Upper lobe of left lung (tissue), 6 donors: ENCODE measurements around the gene SPINK5. TPM values are rescaled to one million over a fixed set of nuclear protein-coding genes. Genes with fewer than 3 reads are reported as not detected.
A peak's percentile ranks its signal among the peaks of the same experiment; 100 is the strongest.

Experiments used
- ATAC-seq, 2 donors: fragments of 200-7000 bp; cut with Tn5 transposase; one replicate each; pipeline ENCODE4 v1.9.1; 2022; ENCODE audit warnings: mild to moderate bottlenecking in 2 of 2, moderate library complexity in 2 of 2; ENCODE audit not compliant: low FRiP score in 2 of 2
- DNase-seq, 2 donors: peaks; one replicate each; pipeline ENCODE4 v3.0.0-alpha.2; 2019 to 2020
- H3K27ac ChIP-seq, 4 donors: fragments of 200-600 bp; sonication (generic); one replicate each; pipeline ENCODE4 v1.5.1; 2016 to 2019
- H3K27me3 ChIP-seq, 4 donors: fragments of 200-600 bp; sonication (generic); one replicate each; pipeline ENCODE4 v1.5.1; 2017 to 2019
- H3K36me3 ChIP-seq, 4 donors: fragments of 200-600 bp; sonication (generic); one replicate each; pipeline ENCODE4 v1.5.1; 2016 to 2019
- H3K4me1 ChIP-seq, 4 donors: fragments of 200-600 bp; sonication (generic); one replicate each; pipeline ENCODE4 v1.5.1; 2018 to 2019
- H3K4me3 ChIP-seq, 4 donors: fragments of 200-600 bp; sonication (generic); one replicate each; pipeline ENCODE4 v1.5.1; 2017 to 2019; ENCODE audit warnings: mild to moderate bottlenecking in 2 of 4, moderate library complexity in 1 of 4
- H3K9me3 ChIP-seq, 4 donors: fragments of 200-600 bp; sonication (generic); one replicate each; pipeline ENCODE4 v1.5.1; 2018 to 2019
- CTCF ChIP-seq, 6 experiments: fragments of 450-650 bp in 4 of 6; fragments of 200-600 bp in 2 of 6; sonication (generic) in 2 of 6; IDR thresholded peaks; one replicate each; pipeline ENCODE4 v1.5.1; 2016 to 2019; ENCODE audit warnings: antibody characterized with exemption in 6 of 6
- EP300 ChIP-seq, 4 donors: sonication (generic); formaldehyde crosslinking; IDR thresholded peaks; one replicate each; pipeline ENCODE4 v1.5.1; 2017; ENCODE audit warnings: antibody characterized with exemption in 4 of 4, control low read depth in 2 of 4
- POLR2A ChIP-seq, 4 donors: fragments of 450-650 bp; IDR thresholded peaks; one replicate each; pipeline ENCODE4 v1.5.1; 2016 to 2017; ENCODE audit warnings: antibody characterized with exemption in 4 of 4, mild to moderate bottlenecking in 2 of 4
- POLR2AphosphoS5 ChIP-seq, 2 donors: sonication (generic); formaldehyde crosslinking; IDR thresholded peaks; one replicate each; pipeline ENCODE4 v1.5.1; 2017; ENCODE audit warnings: antibody characterized with exemption in 2 of 2
- WGBS, 2 donors: methylation state at CpG; one replicate each; pipeline ENCODE4 v1.1.5; 2017 to 2018; 5-methylcytosine and 5-hydroxymethylcytosine counted together
- total RNA-seq, 6 donors: library from RNA; depleted of rRNA in 4 of 6; stranded (reverse); fragments of >200 nt in 4 of 6; gene quantifications; one replicate each; pipeline versions ENCODE4 v1.1.0 to v1.2.1, GENCODE V29; 2016 to 2021
- donor health status: DM: no; HTN: no; CAD: no; lungs with moderate emphysema.
- donor health status: DM: no; HTN: yes; CAD: no; lungs with severe emphysema.

Gene SPINK5
- total RNA-seq, 6 donors from 2014 or later: 0.91 to 6.2 (median 2.7) TPM

DNA sequence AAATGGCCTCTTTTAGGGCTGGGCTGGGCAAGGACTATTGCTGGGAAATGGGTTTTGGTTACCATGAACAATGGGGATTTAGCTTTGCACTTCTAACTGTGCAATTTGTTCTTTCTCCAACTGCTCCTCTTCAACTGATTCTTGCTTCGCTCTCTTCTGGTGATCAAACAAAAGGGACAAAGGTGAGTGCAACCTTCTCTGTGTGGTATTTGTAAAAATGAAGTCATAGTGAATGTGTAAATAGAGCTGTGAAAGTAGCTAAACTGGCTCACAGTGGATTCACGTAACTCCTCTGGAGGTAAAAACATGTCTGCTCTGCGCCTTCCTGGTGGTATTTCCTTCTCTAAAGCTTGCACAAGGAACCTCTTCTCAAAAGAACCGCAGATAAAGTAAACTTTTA is 83.6 kb downstream of the SPINK5 start:
- no peak for TF ChIP-seq POLR2A (IDR thresholded peaks at IDR 0.05)
- peak in 1 of 4 donors; percentile 20 for TF ChIP-seq EP300 (IDR thresholded peaks at IDR 0.05)
- no peaks in the 10 kb centered on the region for H3K9me3 ChIP-seq
- 70 to 78% methylated on average over 4 of the region's 4 CpGs for WGBS, 2 donors
- ATAC-seq (peak; percentile 59 to 60), DNase-seq (peak in 1 of 2 donors; percentile 34)
- no peaks in the 10 kb centered on the region for H3K27me3 ChIP-seq
- no peak overlapping the region for H3K4me3 ChIP-seq
- no peaks in the 10 kb centered on the region for H3K36me3 ChIP-seq
- H3K4me1 ChIP-seq: peaks cover 0 to 23% (median 12%) of the 10 kb centered on the region in 4 donors
- H3K27ac ChIP-seq: peak overlapping the region in 3 of 4 donors; percentile 2 to 69 (median 66)

DNA sequence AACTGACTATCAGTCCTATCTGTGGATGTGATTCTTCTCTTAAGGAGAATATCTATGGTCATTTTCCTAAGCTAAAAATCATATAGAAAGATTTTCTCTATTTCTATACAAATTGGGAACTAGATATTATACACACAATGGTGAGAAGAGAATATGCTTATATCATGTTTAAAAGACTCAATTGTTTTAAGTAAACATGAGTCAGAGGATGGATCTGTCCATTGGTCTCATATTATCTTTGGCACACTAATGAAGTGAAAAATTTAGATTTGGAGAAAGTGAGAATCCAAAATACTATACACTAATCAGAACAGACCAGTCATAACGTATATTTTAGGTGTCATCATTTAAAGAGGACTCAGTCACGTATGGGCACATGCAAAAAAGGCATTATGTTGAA is 88.1 kb downstream of the SPINK5 start:
- Histone ChIP-seq H3K27me3 (no peaks in the 10 kb centered on the region), H3K36me3 (no peaks in the 10 kb centered on the region), H3K4me1 (peaks cover 0 to 4% (median 2%) of the 10 kb centered on the region in 4 donors), H3K4me3 (no peak overlapping the region), H3K27ac (no peak overlapping the region), H3K9me3 (no peaks in the 10 kb centered on the region)
- TF ChIP-seq CTCF (IDR thresholded peaks at IDR 0.05) (no peak), POLR2AphosphoS5 (IDR thresholded peaks at IDR 0.05) (no peak), EP300 (IDR thresholded peaks at IDR 0.05) (no peak), POLR2A (IDR thresholded peaks at IDR 0.05) (no peak)
- no peak for ATAC-seq
- WGBS, 2 donors: 70 to 87% methylated on average over 2 of the region's 2 CpGs
- DNase-seq: no peak

GRCh38 chr5:148152781-148153180 is 89.0 kb downstream of the SPINK5 start:
- no peak for ATAC-seq
- DNase-seq: no peak
- Histone ChIP-seq H3K27me3 (no peaks in the 10 kb centered on the region), H3K36me3 (no peaks in the 10 kb centered on the region), H3K4me1 (no peaks in the 10 kb centered on the region), H3K27ac (no peak overlapping the region), H3K9me3 (no peaks in the 10 kb centered on the region), H3K4me3 (no peak overlapping the region)
- TF ChIP-seq EP300 (IDR thresholded peaks at IDR 0.05) (no peak), POLR2A (IDR thresholded peaks at IDR 0.05) (no peak)

- 93 to 95% methylated on average over 1 of the region's 1 CpG for WGBS, 2 donors
- Histone ChIP-seq H3K27me3 (no peaks in the 10 kb centered on the region), H3K36me3 (no peaks in the 10 kb centered on the region), H3K4me1 (no peaks in the 10 kb centered on the region), H3K9me3 (no peaks in the 10 kb centered on the region), H3K4me3 (no peak overlapping the region), H3K27ac (no peak overlapping the region)
- TF ChIP-seq EP300 (IDR thresholded peaks at IDR 0.05) (no peak), CTCF (IDR thresholded peaks at IDR 0.05) (no peak), POLR2A (IDR thresholded peaks at IDR 0.05) (no peak), POLR2AphosphoS5 (IDR thresholded peaks at IDR 0.05) (no peak)
- DNase-seq (no peak), ATAC-seq (no peak)
These were observed 92.8 kb downstream of the SPINK5 start for GRCh38 chr5:148156609-148157008.

DNA sequence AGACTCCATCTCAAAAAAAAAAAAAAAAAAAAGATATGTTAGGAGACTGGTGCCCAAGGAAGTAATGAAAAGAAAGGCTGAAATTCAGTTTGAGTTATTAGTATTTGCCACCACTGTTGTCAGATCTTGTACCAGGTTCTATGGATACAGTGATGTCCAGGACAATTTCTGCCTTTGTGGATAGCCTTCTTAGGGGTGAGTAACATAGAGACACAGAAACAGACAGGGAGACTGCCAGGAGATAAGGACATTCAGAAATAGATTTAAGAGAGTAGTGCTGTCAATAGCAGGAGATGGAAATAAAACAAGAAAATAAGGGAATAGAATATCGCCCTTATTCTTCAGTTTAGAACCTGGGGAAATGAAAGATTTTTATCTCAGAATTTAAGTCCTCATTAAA is 98.3 kb downstream of the SPINK5 start:
- 88 to 90% methylated on average over 1 of the region's 1 CpG for WGBS, 2 donors
- Histone ChIP-seq H3K27me3 (no peaks in the 10 kb centered on the region), H3K4me3 (no peak overlapping the region), H3K4me1 (peaks cover 0 to 5% (median 2%) of the 10 kb centered on the region in 4 donors), H3K36me3 (no peaks in the 10 kb centered on the region), H3K27ac (no peak overlapping the region), H3K9me3 (no peaks in the 10 kb centered on the region)
- no peak for TF ChIP-seq EP300 (IDR thresholded peaks at IDR 0.05)
- no peak for TF ChIP-seq POLR2A (IDR thresholded peaks at IDR 0.05)
- no peak for TF ChIP-seq CTCF (IDR thresholded peaks at IDR 0.05)
- no peak for TF ChIP-seq POLR2AphosphoS5 (IDR thresholded peaks at IDR 0.05)
- ATAC-seq (no peak), DNase-seq (no peak)

DNA sequence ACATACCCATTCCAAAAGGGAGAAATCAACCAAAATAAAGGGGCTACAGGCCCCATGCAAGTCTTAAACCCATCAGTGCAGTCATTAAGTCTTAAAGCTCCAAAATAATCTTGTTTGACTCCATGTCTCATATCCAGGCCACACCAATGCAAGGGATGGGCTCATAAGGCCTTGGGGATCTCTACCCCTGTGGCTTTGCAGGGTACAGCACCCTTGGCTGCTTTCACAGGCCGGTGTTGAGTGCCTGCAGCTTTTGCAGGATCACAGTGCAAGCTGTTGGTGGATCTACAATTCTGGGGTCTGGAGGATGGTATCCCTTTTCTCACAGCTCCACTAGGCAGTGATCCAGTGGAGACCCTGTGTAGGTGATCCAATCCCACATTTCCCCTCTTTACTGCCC is 99.6 kb downstream of the SPINK5 start:
- DNase-seq: no peak
- H3K4me1 ChIP-seq: peaks cover 0 to 5% (median 2%) of the 10 kb centered on the region in 4 donors
- no peak overlapping the region for H3K27ac ChIP-seq
- H3K27me3 ChIP-seq: no peaks in the 10 kb centered on the region
- WGBS, 2 donors: 93 to 100% methylated on average over 1 of the region's 1 CpG
- H3K4me3 ChIP-seq: no peak overlapping the region
- ATAC-seq: no peak
- no peaks in the 10 kb centered on the region for H3K36me3 ChIP-seq
- TF ChIP-seq POLR2A (IDR thresholded peaks at IDR 0.05) (no peak), POLR2AphosphoS5 (IDR thresholded peaks at IDR 0.05) (no peak), EP300 (IDR thresholded peaks at IDR 0.05) (no peak), CTCF (IDR thresholded peaks at IDR 0.05) (no peak)
- H3K9me3 ChIP-seq: no peaks in the 10 kb centered on the region
